GM12878 (cell line): ENCODE results near the gene C1R.

Source experiments
- CTCF ChIP-seq, 3 experiments: IDR thresholded peaks in 2 of 3; conservative IDR thresholded peaks in 1 of 3; 2 replicates each; pipeline ENCODE4 v1.5.1; 2011; ENCODE audit warnings: low read depth in 3 of 3, low read length in 3 of 3, mild to moderate bottlenecking in 3 of 3, control low read depth in 2 of 3, moderate library complexity in 2 of 3, inconsistent platforms in 1 of 3, mixed read lengths in 1 of 3; ENCODE audit not compliant: control insufficient read depth in 2 of 3, insufficient read depth in 1 of 3; ENCODE audit errors: extremely low read depth in 1 of 3
- DPF2 ChIP-seq: fragments of 450-650 bp; IDR thresholded peaks from 2 replicates; pipeline ENCODE4 v1.6.1; 2017; ENCODE audit warnings: mild to moderate bottlenecking
- MTA2 ChIP-seq: fragments of 450-650 bp; IDR thresholded peaks from 2 replicates; pipeline ENCODE4 v1.6.1; 2016; ENCODE audit warnings: low read depth, mild to moderate bottlenecking, moderate library complexity
- NFYB ChIP-seq: IDR thresholded peaks from 2 replicates; pipeline ENCODE4 v1.6.1; 2011; ENCODE audit warnings: low read depth, mild to moderate bottlenecking, low read length, improper control_type of control experiment, moderate library complexity; ENCODE audit not compliant: insufficient read depth
- POLR2AphosphoS5 ChIP-seq: IDR thresholded peaks from 2 replicates; pipeline ENCODE4 v1.6.1; 2011; ENCODE audit warnings: mild to moderate bottlenecking, low read length, inconsistent platforms
- SMC3 ChIP-seq: IDR thresholded peaks from 2 replicates; pipeline ENCODE4 v1.6.1; 2011; ENCODE audit warnings: low read length, improper control_type of control experiment, borderline replicate concordance
- TAF1 ChIP-seq: IDR thresholded peaks from 2 replicates; pipeline ENCODE4 v1.6.1; 2011; ENCODE audit warnings: mild to moderate bottlenecking, low read depth, low read length, borderline replicate concordance

- TF ChIP-seq CTCF (IDR thresholded peaks at IDR 0.05 in 2 of 3, conservative IDR thresholded peaks at IDR 0.05 in 1 of 3; ENCODE audit: control insufficient read depth in 2 of 3, extremely low read depth in 1 of 3, insufficient read depth in 1 of 3, low read depth in 3 of 3, low read length in 3 of 3) (no peak), NFYB (no peak), SMC3 (no peak), POLR2AphosphoS5 (no peak), DPF2 (no peak), MTA2 (no peak), TAF1 (no peak)
These were observed 501 bp downstream of the C1R start for GRCh38 chr12:7091660-7092228.
